Smooth muscle cell (in vitro differentiated cells): Measurements from ENCODE around the gene LHPP. TPM values are rescaled to one million over a fixed set of nuclear protein-coding genes. Genes with fewer than 3 reads are reported as not detected.

Experiments
- DNase-seq: peaks from one replicate; lab custom pipeline; 2025; ENCODE audit not compliant: unreplicated experiment; lab: John Stamatoyannopoulos, UW
- H2AFZ ChIP-seq: fragments of 200-600 bp; sonication (generic); 2 replicates; pipeline ENCODE4 v1.6.0; 2016; ENCODE audit warnings: antibody characterized with exemption, low read depth, mild to moderate bottlenecking
- H3F3A ChIP-seq: fragments of 200-600 bp; sonication (generic); 2 replicates; pipeline ENCODE4 v1.6.0; 2017; ENCODE audit warnings: antibody characterized with exemption, low read depth
- H3K27ac ChIP-seq: fragments of 200-600 bp; sonication (generic); 2 replicates; pipeline ENCODE4 v1.5.1; 2016; ENCODE audit warnings: low read depth, mild to moderate bottlenecking
- H3K27me3 ChIP-seq: fragments of 200-600 bp; sonication (generic); 2 replicates; pipeline ENCODE4 v1.6.1; 2016; ENCODE audit warnings: low read depth, mild to moderate bottlenecking
- H3K36me3 ChIP-seq: fragments of 200-600 bp; sonication (generic); 2 replicates; pipeline ENCODE4 v1.5.1; 2016; ENCODE audit warnings: low read depth
- H3K4me1 ChIP-seq: fragments of 200-600 bp; sonication (generic); 2 replicates; pipeline ENCODE4 v1.5.1; 2016; ENCODE audit warnings: low read depth
- H3K4me2 ChIP-seq: fragments of 200-600 bp; sonication (generic); 2 replicates; pipeline ENCODE4 v1.6.0; 2016; ENCODE audit warnings: mild to moderate bottlenecking
- H3K4me3 ChIP-seq: fragments of 200-600 bp; sonication (generic); 2 replicates; pipeline ENCODE4 v1.5.1; 2016; ENCODE audit warnings: mild to moderate bottlenecking
- H3K79me2 ChIP-seq: fragments of 200-600 bp; sonication (generic); 2 replicates; pipeline ENCODE4 v1.6.0; 2016; ENCODE audit warnings: low read depth, mild to moderate bottlenecking
- H3K9ac ChIP-seq: fragments of 200-600 bp; sonication (generic); 2 replicates; pipeline ENCODE4 v1.6.0; 2016; ENCODE audit warnings: low read depth
- H3K9me3 ChIP-seq: fragments of 200-600 bp; sonication (generic); replicated peaks from 2 replicates; pipeline ENCODE4 v1.5.1; 2016; ENCODE audit warnings: low read depth
- H4K20me1 ChIP-seq: fragments of 200-600 bp; sonication (generic); 2 replicates; pipeline ENCODE4 v1.6.0; 2016; ENCODE audit warnings: low read depth
- CTCF ChIP-seq: fragments of 200-600 bp; sonication (generic); IDR thresholded peaks from 2 replicates; pipeline ENCODE4 v1.5.1; 2017; ENCODE audit warnings: borderline replicate concordance, mild to moderate bottlenecking, antibody characterized with exemption; ENCODE audit not compliant: insufficient read depth, poor library complexity, severe bottlenecking
- WGBS: methylation state at CpG from one replicate; pipeline ENCODE4 v1.1.7; 2016; ENCODE audit warnings: low lambda C conversion rate; 5-methylcytosine and 5-hydroxymethylcytosine counted together
- polyA plus RNA-seq: library from polyadenylated mRNA; unstranded; fragments of >200 nt; fragmentation: Nextera tagmentation; extraction: Ambion mirVana; gene quantifications from 2 replicates; pipeline ENCODE4 v1.2.1, GENCODE V29; 2016
- total RNA-seq: library from RNA; depleted of rRNA; stranded (reverse); fragments of >200 nt; gene quantifications from 2 replicates; pipeline ENCODE4 v1.2.3, GENCODE V29; 2014

Gene LHPP
- total and polyA plus RNA-seq, 2 experiments from 2014 or later: 7.6 to 14.0 TPM

- H3K27ac ChIP-seq: no peak overlapping the region
- no peaks in the 10 kb centered on the region for H3F3A ChIP-seq
- TF ChIP-seq CTCF: no peak
- H3K9ac ChIP-seq: no peak overlapping the region
- H3K4me2 ChIP-seq: no peak overlapping the region
- no peaks in the 10 kb centered on the region for H3K9me3 ChIP-seq
- H3K4me3 ChIP-seq: no peak overlapping the region
- no peak for DNase-seq
- H3K36me3 ChIP-seq: no peaks in the 10 kb centered on the region
- no peak overlapping the region for H2AFZ ChIP-seq
- H4K20me1 ChIP-seq: no peaks in the 10 kb centered on the region
- H3K4me1 ChIP-seq: no peaks in the 10 kb centered on the region
- H3K79me2 ChIP-seq: no peaks in the 10 kb centered on the region
- 95% methylated on average over 8 of the region's 8 CpGs for WGBS
- H3K27me3 ChIP-seq: no peaks in the 10 kb centered on the region
These were observed 50.4 kb downstream of the LHPP start for GRCh38 chr10:124512040-124512428.

- no peak for DNase-seq
- Histone ChIP-seq H3K27ac (no peak overlapping the region), H2AFZ (no peak overlapping the region), H3K9ac (no peak overlapping the region), H3K4me2 (no peak overlapping the region), H4K20me1 (no peaks in the 10 kb centered on the region), H3K4me3 (no peak overlapping the region), H3K27me3 (no peaks in the 10 kb centered on the region), H3F3A (no peaks in the 10 kb centered on the region), H3K9me3 (no peaks in the 10 kb centered on the region), H3K4me1 (no peaks in the 10 kb centered on the region), H3K36me3 (no peaks in the 10 kb centered on the region), H3K79me2 (no peaks in the 10 kb centered on the region)
- TF ChIP-seq CTCF: no peak
- WGBS: 96% methylated on average over 8 of the region's 8 CpGs
These were observed 51.0 kb downstream of the LHPP start for GRCh38 chr10:124512600-124512999.

- no peaks in the 10 kb centered on the region for H3K4me1 ChIP-seq
- H3K4me2 ChIP-seq: no peak overlapping the region
- WGBS: 83% methylated on average over 13 of the region's 13 CpGs
- no peaks in the 10 kb centered on the region for H3K36me3 ChIP-seq
- H3K27ac ChIP-seq: no peak overlapping the region
- no peaks in the 10 kb centered on the region for H3F3A ChIP-seq
- no peaks in the 10 kb centered on the region for H3K27me3 ChIP-seq
- no peak for TF ChIP-seq CTCF
- H3K9ac ChIP-seq: no peak overlapping the region
- no peaks in the 10 kb centered on the region for H3K9me3 ChIP-seq
- H2AFZ ChIP-seq: no peak overlapping the region
- no peaks in the 10 kb centered on the region for H3K79me2 ChIP-seq
- H3K4me3 ChIP-seq: no peak overlapping the region
- H4K20me1 ChIP-seq: no peaks in the 10 kb centered on the region
- no peak for DNase-seq
These were observed 53.8 kb downstream of the LHPP start for GRCh38 chr10:124515244-124515970.

- Histone ChIP-seq H3K27me3 (no peaks in the 10 kb centered on the region), H2AFZ (no peak overlapping the region), H3K4me3 (no peak overlapping the region), H3K36me3 (no peaks in the 10 kb centered on the region), H3K4me1 (no peaks in the 10 kb centered on the region), H3K9ac (no peak overlapping the region), H3K4me2 (no peak overlapping the region), H4K20me1 (no peaks in the 10 kb centered on the region), H3F3A (no peaks in the 10 kb centered on the region), H3K9me3 (no peaks in the 10 kb centered on the region), H3K79me2 (no peaks in the 10 kb centered on the region), H3K27ac (no peak overlapping the region)
- 94% methylated on average over 9 of the region's 9 CpGs for WGBS
- no peak for DNase-seq
- no peak for TF ChIP-seq CTCF
These were observed 54.6 kb downstream of the LHPP start for GRCh38 chr10:124516181-124516580.
